Kidney capillary endothelial cell (primary cell): Measurements from ENCODE around the gene ZNHIT2.
A peak's percentile ranks its signal among the peaks of the same experiment; 100 is the strongest.
"Not testable (repeated sequence)": the region's sequence is repeated elsewhere in the genome, so short reads cannot be mapped to it uniquely, and the experiment has no call there.

Experiments used
- DNase-seq: peaks from one replicate; pipeline ENCODE4 v3.0.0-alpha.2; 2018; ENCODE audit warnings: low spot score

ZNHIT2 gene

GRCh38 chr11:65117206-65118096 is at the start of gene ZNHIT2:
Gene ZNHIT2, minus strand, starts transcription at chr11:65117701. Its CDS starts 48 bp downstream, at chr11:65117653.
- peak; percentile 97 for DNase-seq

- DNase-seq, result no peak
Observed at GRCh38 chr11:65166893-65167292, 49.4 kb upstream of the ZNHIT2 start.

- no peak for DNase-seq
Observed at GRCh38 chr11:65165410-65166317, 48.2 kb upstream of the ZNHIT2 start.

- no peak for DNase-seq
Observed at GRCh38 chr11:65163684-65164083, 46.2 kb upstream of the ZNHIT2 start.

GRCh38 chr11:65160643-65161042 is 43.1 kb upstream of the ZNHIT2 start:
- DNase-seq, result no peak

GRCh38 chr11:65159012-65159411 is 41.5 kb upstream of the ZNHIT2 start:
- no peak for DNase-seq

- DNase-seq, result no peak
Observed at GRCh38 chr11:65157336-65157735, 39.8 kb upstream of the ZNHIT2 start.

- DNase-seq, result no peak
Observed at GRCh38 chr11:65156926-65157325, 39.4 kb upstream of the ZNHIT2 start.

GRCh38 chr11:65156256-65156655 is 38.8 kb upstream of the ZNHIT2 start:
- DNase-seq, result no peak

- no peak for DNase-seq
Observed at GRCh38 chr11:65152122-65152521, 34.6 kb upstream of the ZNHIT2 start.

- DNase-seq, result no peak
Observed at GRCh38 chr11:65151331-65151899, 33.9 kb upstream of the ZNHIT2 start.

- peak; percentile 81 for DNase-seq
Observed at GRCh38 chr11:65150509-65151299, 33.2 kb upstream of the ZNHIT2 start.

GRCh38 chr11:65150131-65150508 is 32.6 kb upstream of the ZNHIT2 start:
- not testable (repeated sequence) for DNase-seq

- no peak for DNase-seq
Observed at GRCh38 chr11:65148657-65149056, 31.2 kb upstream of the ZNHIT2 start.

GRCh38 chr11:65147352-65148075 is 30.0 kb upstream of the ZNHIT2 start:
- DNase-seq, result no peak

- DNase-seq, result no peak
Observed at GRCh38 chr11:65141896-65142494, 24.5 kb upstream of the ZNHIT2 start.

- DNase-seq, result no peak
Observed at GRCh38 chr11:65136515-65137096, 19.1 kb upstream of the ZNHIT2 start.

GRCh38 chr11:65135633-65136145 is 18.2 kb upstream of the ZNHIT2 start:
- DNase-seq, result no peak

- peak; percentile 97 for DNase-seq
Observed at GRCh38 chr11:65134952-65135632, 17.6 kb upstream of the ZNHIT2 start.
